Measurements from ENCODE around the gene SYNGR4.
"Not testable (repeated sequence)": the region's sequence is repeated elsewhere in the genome, so short reads cannot be mapped to it uniquely, and the experiment has no call there.

The SYNGR4 gene

GRCh38 chr19:48365602-48366001 is 1.4 kb downstream of the SYNGR4 start:
- TF ChIP-seq PAX5 (IDR thresholded peaks at IDR 0.05; ENCODE audit: insufficient read depth, low read length, severe bottlenecking), result no peak
- no peak for TF ChIP-seq POLR2AphosphoS5 (IDR thresholded peaks at IDR 0.05; ENCODE audit: low read depth, low read length)
- no peak for TF ChIP-seq POLR2A (IDR thresholded peaks at IDR 0.05; ENCODE audit: low read depth, low read length)
- no peak for TF ChIP-seq TAF1 (IDR thresholded peaks at IDR 0.05; ENCODE audit: low read depth, low read length)
- TF ChIP-seq POU2F2 (IDR thresholded peaks at IDR 0.05; ENCODE audit: low read depth, low read length), result no peak
- TF ChIP-seq SPI1 (IDR thresholded peaks at IDR 0.05; ENCODE audit: low read depth, low read length), result no peak
- no peak for FAIRE-seq
- no peak for DNase-seq (ENCODE audit: insufficient read length, low spot score)

- DNase-seq (ENCODE audit: insufficient read length, low spot score) (no peak), FAIRE-seq (no peak)
- TF ChIP-seq POU2F2 (IDR thresholded peaks at IDR 0.05; ENCODE audit: low read depth, low read length) (no peak), TAF1 (IDR thresholded peaks at IDR 0.05; ENCODE audit: low read depth, low read length) (no peak), SPI1 (IDR thresholded peaks at IDR 0.05; ENCODE audit: low read depth, low read length) (no peak), POLR2AphosphoS5 (IDR thresholded peaks at IDR 0.05; ENCODE audit: low read depth, low read length) (no peak), PAX5 (IDR thresholded peaks at IDR 0.05; ENCODE audit: insufficient read depth, low read length, severe bottlenecking) (no peak), POLR2A (IDR thresholded peaks at IDR 0.05; ENCODE audit: low read depth, low read length) (no peak)
Measured at GRCh38 chr19:48367855-48368254, 3.7 kb downstream of the SYNGR4 start.

GRCh38 chr19:48368936-48369335 is 4.8 kb downstream of the SYNGR4 start:
- DNase-seq (ENCODE audit: insufficient read length, low spot score) (no peak), FAIRE-seq (no peak)
- TF ChIP-seq POU2F2 (IDR thresholded peaks at IDR 0.05; ENCODE audit: low read depth, low read length) (no peak), SPI1 (IDR thresholded peaks at IDR 0.05; ENCODE audit: low read depth, low read length) (no peak), POLR2AphosphoS5 (IDR thresholded peaks at IDR 0.05; ENCODE audit: low read depth, low read length) (no peak), POLR2A (IDR thresholded peaks at IDR 0.05; ENCODE audit: low read depth, low read length) (no peak), TAF1 (IDR thresholded peaks at IDR 0.05; ENCODE audit: low read depth, low read length) (no peak), PAX5 (IDR thresholded peaks at IDR 0.05; ENCODE audit: insufficient read depth, low read length, severe bottlenecking) (no peak)

- DNase-seq (ENCODE audit: insufficient read length, low spot score) (no peak), FAIRE-seq (no peak)
- TF ChIP-seq POU2F2 (IDR thresholded peaks at IDR 0.05; ENCODE audit: low read depth, low read length) (no peak), PAX5 (IDR thresholded peaks at IDR 0.05; ENCODE audit: insufficient read depth, low read length, severe bottlenecking) (no peak), TAF1 (IDR thresholded peaks at IDR 0.05; ENCODE audit: low read depth, low read length) (no peak), SPI1 (IDR thresholded peaks at IDR 0.05; ENCODE audit: low read depth, low read length) (no peak), POLR2A (IDR thresholded peaks at IDR 0.05; ENCODE audit: low read depth, low read length) (no peak), POLR2AphosphoS5 (IDR thresholded peaks at IDR 0.05; ENCODE audit: low read depth, low read length) (no peak)
Measured at GRCh38 chr19:48370955-48371354, 6.8 kb downstream of the SYNGR4 start.

GRCh38 chr19:48371367-48371766 is 7.2 kb downstream of the SYNGR4 start:
- no peak for FAIRE-seq
- no peak for TF ChIP-seq PAX5 (IDR thresholded peaks at IDR 0.05; ENCODE audit: insufficient read depth, low read length, severe bottlenecking)
- TF ChIP-seq SPI1 (IDR thresholded peaks at IDR 0.05; ENCODE audit: low read depth, low read length), result no peak
- TF ChIP-seq POU2F2 (IDR thresholded peaks at IDR 0.05; ENCODE audit: low read depth, low read length), result no peak
- no peak for TF ChIP-seq POLR2AphosphoS5 (IDR thresholded peaks at IDR 0.05; ENCODE audit: low read depth, low read length)
- no peak for TF ChIP-seq POLR2A (IDR thresholded peaks at IDR 0.05; ENCODE audit: low read depth, low read length)
- no peak for TF ChIP-seq TAF1 (IDR thresholded peaks at IDR 0.05; ENCODE audit: low read depth, low read length)
- no peak for DNase-seq (ENCODE audit: insufficient read length, low spot score)

- not testable (repeated sequence) for FAIRE-seq; DNase-seq (ENCODE audit: insufficient read length, low spot score)
Measured at GRCh38 chr19:48371771-48372170, 7.6 kb downstream of the SYNGR4 start.

- FAIRE-seq (no peak), DNase-seq (ENCODE audit: insufficient read length, low spot score) (no peak)
Measured at GRCh38 chr19:48372904-48373303, 8.7 kb downstream of the SYNGR4 start.

GRCh38 chr19:48373567-48373966 is 9.4 kb downstream of the SYNGR4 start:
- no peak for TF ChIP-seq POLR2A (IDR thresholded peaks at IDR 0.05; ENCODE audit: low read depth, low read length)
- no peak for TF ChIP-seq TAF1 (IDR thresholded peaks at IDR 0.05; ENCODE audit: low read depth, low read length)
- no peak for TF ChIP-seq POLR2AphosphoS5 (IDR thresholded peaks at IDR 0.05; ENCODE audit: low read depth, low read length)
- no peak for TF ChIP-seq POU2F2 (IDR thresholded peaks at IDR 0.05; ENCODE audit: low read depth, low read length)
- no peak for TF ChIP-seq SPI1 (IDR thresholded peaks at IDR 0.05; ENCODE audit: low read depth, low read length)
- no peak for TF ChIP-seq PAX5 (IDR thresholded peaks at IDR 0.05; ENCODE audit: insufficient read depth, low read length, severe bottlenecking)
- FAIRE-seq (no peak), DNase-seq (ENCODE audit: insufficient read length, low spot score) (no peak)

More at GRCh38 chr19:48372904-48373303, 8.7 kb downstream of the SYNGR4 start:
- no peak for TF ChIP-seq SPI1 (IDR thresholded peaks at IDR 0.05; ENCODE audit: low read depth, low read length)
- no peak for TF ChIP-seq TAF1 (IDR thresholded peaks at IDR 0.05; ENCODE audit: low read depth, low read length)
- no peak for TF ChIP-seq POLR2AphosphoS5 (IDR thresholded peaks at IDR 0.05; ENCODE audit: low read depth, low read length)
- TF ChIP-seq POLR2A (IDR thresholded peaks at IDR 0.05; ENCODE audit: low read depth, low read length), result no peak
- no peak for TF ChIP-seq POU2F2 (IDR thresholded peaks at IDR 0.05; ENCODE audit: low read depth, low read length)
- TF ChIP-seq PAX5 (IDR thresholded peaks at IDR 0.05; ENCODE audit: insufficient read depth, low read length, severe bottlenecking), result no peak

GRCh38 chr19:48378194-48378570 is 14.0 kb downstream of the SYNGR4 start:
- DNase-seq (ENCODE audit: insufficient read length, low spot score) (no peak), FAIRE-seq (no peak)
- no peak for TF ChIP-seq POU2F2 (IDR thresholded peaks at IDR 0.05; ENCODE audit: low read depth, low read length)
- TF ChIP-seq POLR2AphosphoS5 (IDR thresholded peaks at IDR 0.05; ENCODE audit: low read depth, low read length), result no peak
- no peak for TF ChIP-seq TAF1 (IDR thresholded peaks at IDR 0.05; ENCODE audit: low read depth, low read length)
- TF ChIP-seq SPI1 (IDR thresholded peaks at IDR 0.05; ENCODE audit: low read depth, low read length), result no peak
- TF ChIP-seq POLR2A (IDR thresholded peaks at IDR 0.05; ENCODE audit: low read depth, low read length), result no peak
- TF ChIP-seq PAX5 (IDR thresholded peaks at IDR 0.05; ENCODE audit: insufficient read depth, low read length, severe bottlenecking), result no peak

- DNase-seq (ENCODE audit: insufficient read length, low spot score) (no peak), FAIRE-seq (no peak)
Measured at GRCh38 chr19:48379058-48379457, 14.9 kb downstream of the SYNGR4 start.

More at GRCh38 chr19:48379058-48379457, 14.9 kb downstream of the SYNGR4 start:
- TF ChIP-seq TAF1 (IDR thresholded peaks at IDR 0.05; ENCODE audit: low read depth, low read length), result no peak
- TF ChIP-seq POLR2A (IDR thresholded peaks at IDR 0.05; ENCODE audit: low read depth, low read length), result no peak
- no peak for TF ChIP-seq POLR2AphosphoS5 (IDR thresholded peaks at IDR 0.05; ENCODE audit: low read depth, low read length)
- TF ChIP-seq POU2F2 (IDR thresholded peaks at IDR 0.05; ENCODE audit: low read depth, low read length), result no peak
- TF ChIP-seq SPI1 (IDR thresholded peaks at IDR 0.05; ENCODE audit: low read depth, low read length), result no peak
- no peak for TF ChIP-seq PAX5 (IDR thresholded peaks at IDR 0.05; ENCODE audit: insufficient read depth, low read length, severe bottlenecking)

Data from GM12891 (cell line).